HCT116 (cell line): ENCODE data around the gene NABP2. TPM values are rescaled to one million over a fixed set of nuclear protein-coding genes. Genes with fewer than 3 reads are reported as not detected.

Experiments
- ATAC-seq: fragments of 200-7000 bp; cut with Tn5 transposase; 2 replicates; pipeline ENCODE4 v1.9.1; 2020; ENCODE audit warnings: mild to moderate bottlenecking, moderate library complexity
- BruUV-seq: library from RNA; stranded (reverse); fragments of 400-500 nt; replicated peaks from 2 replicates; lab custom pipeline; 2021; lab: Mats Ljungman, UMichigan
- CTCF ChIA-PET: fragments of 300-600 bp; sonication (Branson Sonifier 250); formaldehyde crosslinking; loops from one replicate; lab custom pipeline; 2021; ENCODE audit warnings: antibody characterized with exemption; lab: Charles Lee
- POLR2A ChIA-PET: fragments of 300-600, 350-600 bp; sonication (Branson Sonifier 250); formaldehyde crosslinking; loops from one replicate; lab custom pipeline; 2021; ENCODE audit warnings: antibody characterized with exemption; lab: Charles Lee
- RAD21 ChIA-PET, 2 experiments: fragments of 300-600 bp; sonication (Branson Sonifier 250); formaldehyde crosslinking; loops; one replicate each; lab custom pipeline; 2023; ENCODE audit warnings: low total read pairs in 2 of 2; ENCODE audit not compliant: uncharacterized antibody in 2 of 2, unreplicated experiment in 2 of 2, low non-redundant PET in 1 of 2; lab: Charles Lee
- DNase-seq: peaks from one replicate; pipeline ENCODE4 v3.0.0-alpha.2; 2010; ENCODE audit warnings: low read depth, low spot score
- H2AFZ ChIP-seq: fragments of 200-600 bp; shearing (Covaris generic), sonication (generic); 2 replicates; pipeline ENCODE4 v1.6.1; 2017; ENCODE audit warnings: low read depth, mixed run types, mixed read lengths, antibody characterized with exemption, low read length; ENCODE audit not compliant: poor library complexity, severe bottlenecking
- H3K27ac ChIP-seq: 2 replicates; pipeline ENCODE4 v1.5.1; 2012; ENCODE audit warnings: low read depth, low read length
- H3K27me3 ChIP-seq: fragments of 200-600 bp; sonication (generic); 2 replicates; pipeline ENCODE4 v1.6.1; 2016; ENCODE audit warnings: mixed run types, low read length, mixed read lengths; ENCODE audit not compliant: insufficient read depth
- H3K36me3 ChIP-seq, 2 experiments: fragments of 200-500 bp in 1 of 2; fragments of 200-600 bp in 1 of 2; sonication (Bioruptor generic) in 1 of 2; sonication (generic) in 1 of 2; 2 replicates each; pipeline versions ENCODE4 v1.5.1 to v1.6.1; 2014 to 2016; ENCODE audit warnings: low read length in 2 of 2, inconsistent platforms in 1 of 2, mixed read lengths in 1 of 2, mixed run types in 1 of 2; ENCODE audit not compliant: insufficient read depth in 2 of 2, control insufficient read depth in 1 of 2
- H3K4me1 ChIP-seq, 2 experiments: fragments of 200-600 bp in 1 of 2; sonication (generic) in 1 of 2; 2 replicates each; pipeline versions ENCODE4 v1.5.1 to v1.6.1; 2012 to 2017; ENCODE audit warnings: low read length in 2 of 2, inconsistent platforms in 1 of 2, mild to moderate bottlenecking in 1 of 2, mixed read lengths in 1 of 2, mixed run types in 1 of 2, moderate library complexity in 1 of 2; ENCODE audit not compliant: insufficient read depth in 2 of 2, control insufficient read depth in 1 of 2
- H3K4me2 ChIP-seq: fragments of 200-600 bp; sonication (generic); 2 replicates; pipeline ENCODE4 v1.6.1; 2017; ENCODE audit warnings: mixed run types, low read length, mixed read lengths
- H3K4me3 ChIP-seq, 2 experiments: fragments of 200-600 bp in 1 of 2; sonication (generic) in 1 of 2; replicated peaks in 1 of 2; 2 replicates each; pipeline ENCODE4 v1.5.1; 2011 to 2016; ENCODE audit warnings: low read length in 2 of 2, control low read depth in 1 of 2, low read depth in 1 of 2, mild to moderate bottlenecking in 1 of 2, mixed read lengths in 1 of 2, mixed run types in 1 of 2
- H3K79me2 ChIP-seq: fragments of 200-600 bp; sonication (generic); 2 replicates; pipeline ENCODE4 v1.6.1; 2017; ENCODE audit warnings: mild to moderate bottlenecking, mixed run types, low read length, moderate library complexity, mixed read lengths; ENCODE audit not compliant: insufficient read depth
- H3K9ac ChIP-seq: fragments of 200-600 bp; sonication (generic); 2 replicates; pipeline ENCODE4 v1.6.1; 2016; ENCODE audit warnings: low read length, mixed read lengths
- H3K9me2 ChIP-seq: fragments of 200-600 bp; sonication (generic), shearing (Covaris generic); 2 replicates; pipeline ENCODE4 v1.6.1; 2017; ENCODE audit warnings: mixed run types, mild to moderate bottlenecking, moderate library complexity; ENCODE audit not compliant: insufficient read depth
- H3K9me3 ChIP-seq, 2 experiments: fragments of 200-500 bp in 1 of 2; fragments of 200-600 bp in 1 of 2; sonication (Bioruptor generic) in 1 of 2; sonication (generic) in 1 of 2; 2 replicates each; pipeline ENCODE4 v1.6.1; 2014 to 2017; ENCODE audit warnings: low read length in 2 of 2, mixed read lengths in 2 of 2, inconsistent platforms in 1 of 2, low read depth in 1 of 2, mild to moderate bottlenecking in 1 of 2, mixed run types in 1 of 2, moderate library complexity in 1 of 2; ENCODE audit not compliant: control insufficient read depth in 1 of 2, insufficient read depth in 1 of 2
- H4K20me1 ChIP-seq: fragments of 200-600 bp; sonication (generic), shearing (Covaris generic); 2 replicates; pipeline ENCODE4 v1.6.1; 2017; ENCODE audit warnings: mixed run types, mild to moderate bottlenecking, moderate library complexity; ENCODE audit not compliant: insufficient read depth
- CBX3 ChIP-seq: IDR thresholded peaks from 2 replicates; pipeline ENCODE4 v1.6.1; 2012; ENCODE audit warnings: low read depth
- EGR1 ChIP-seq: IDR thresholded peaks from 2 replicates; pipeline ENCODE4 v1.6.1; 2012; ENCODE audit warnings: low read depth
- ELF1 ChIP-seq: IDR thresholded peaks from 2 replicates; pipeline ENCODE4 v1.6.1; 2012; ENCODE audit warnings: low read depth, borderline replicate concordance
- EZH2phosphoT487 ChIP-seq: fragments of 200-600 bp; IDR thresholded peaks from 2 replicates; pipeline ENCODE4 v1.6.1; 2018; ENCODE audit warnings: antibody characterized with exemption, borderline replicate concordance
- FOSL1 ChIP-seq: IDR thresholded peaks from 2 replicates; pipeline ENCODE4 v1.6.1; 2012; ENCODE audit warnings: low read depth
- JUND ChIP-seq: IDR thresholded peaks from 2 replicates; pipeline ENCODE4 v1.6.1; 2012
- POLR2A ChIP-seq: IDR thresholded peaks from 2 replicates; pipeline ENCODE4 v1.7.0; 2011; ENCODE audit warnings: borderline replicate concordance; ENCODE audit not compliant: insufficient read depth, insufficient read length; ENCODE audit errors: extremely low read depth
- POLR2AphosphoS5 ChIP-seq: IDR thresholded peaks from 2 replicates; pipeline ENCODE4 v1.6.1; 2011; ENCODE audit warnings: mild to moderate bottlenecking, low read depth, low read length, moderate library complexity
- RAD21 ChIP-seq: IDR thresholded peaks from 2 replicates; pipeline ENCODE4 v1.6.1; 2012; ENCODE audit warnings: low read depth, mild to moderate bottlenecking
- SIN3A ChIP-seq: IDR thresholded peaks from 2 replicates; pipeline ENCODE4 v1.6.1; 2012; ENCODE audit warnings: low read depth
- SP1 ChIP-seq: IDR thresholded peaks from 2 replicates; pipeline ENCODE4 v1.6.1; 2012; ENCODE audit warnings: low read depth
- SRF ChIP-seq: IDR thresholded peaks from 2 replicates; pipeline ENCODE4 v1.6.1; 2012; ENCODE audit warnings: low read depth
- TCF7L2 ChIP-seq: IDR thresholded peaks from 2 replicates; pipeline ENCODE4 v1.7.0; 2011; ENCODE audit warnings: borderline replicate concordance, inconsistent platforms; ENCODE audit not compliant: insufficient read depth, insufficient read length; ENCODE audit errors: extremely low read depth
- YY1 ChIP-seq: IDR thresholded peaks from 2 replicates; pipeline ENCODE4 v1.6.1; 2011; ENCODE audit warnings: low read length, low read depth, moderate library complexity, mild to moderate bottlenecking; ENCODE audit not compliant: insufficient replicate concordance; ENCODE audit errors: extremely low read depth
- ZFX ChIP-seq: fragments of 450-650 bp; IDR thresholded peaks from 2 replicates; pipeline ENCODE4 v1.6.1; 2017
- ZNF274 ChIP-seq: fragments of 200-500 bp; sonication (Bioruptor generic); IDR thresholded peaks from 2 replicates; pipeline ENCODE4 v1.6.1; 2014; ENCODE audit warnings: mild to moderate bottlenecking, low read depth, low read length, inconsistent platforms
- intact Hi-C: fragments of 100-400 bp; cut with micrococcal nuclease; formaldehyde crosslinking; loops from 2 replicates; pipeline ENCODE4 v1.10.0; 2022
- total RNA-seq: library from RNA; stranded (reverse); gene quantifications from one replicate; pipeline ENCODE4 v1.2.1, GENCODE V29; 2021; ENCODE audit not compliant: unreplicated experiment
- TF ChIP-seq, protein P1 (sequence below): IDR thresholded peaks from 2 replicates; pipeline ENCODE4 v1.6.1; 2012
- TF ChIP-seq, protein P2 (sequence below): IDR thresholded peaks from 2 replicates; pipeline ENCODE4 v1.6.1; 2012; ENCODE audit warnings: low read depth
- TF ChIP-seq, protein P3 (sequence below): IDR thresholded peaks from 2 replicates; pipeline ENCODE4 v1.6.1; 2012
- TF ChIP-seq, protein P4 (sequence below), 3 experiments: fragments of 200-600 bp in 1 of 3; sonication (generic) in 1 of 3; IDR thresholded peaks in 2 of 3; conservative IDR thresholded peaks in 1 of 3; 2 replicates each; pipeline ENCODE4 v1.5.1; 2012 to 2017; ENCODE audit warnings: low read depth in 2 of 3, low read length in 2 of 3, antibody characterized with exemption in 1 of 3, borderline replicate concordance in 1 of 3, control low read depth in 1 of 3, mild to moderate bottlenecking in 1 of 3, mixed read lengths in 1 of 3, mixed run types in 1 of 3, moderate library complexity in 1 of 3; ENCODE audit not compliant: insufficient read depth in 1 of 3

The NABP2 gene
- total RNA-seq, 1 experiment from 2014 or later, result 52.9 TPM

DNA sequence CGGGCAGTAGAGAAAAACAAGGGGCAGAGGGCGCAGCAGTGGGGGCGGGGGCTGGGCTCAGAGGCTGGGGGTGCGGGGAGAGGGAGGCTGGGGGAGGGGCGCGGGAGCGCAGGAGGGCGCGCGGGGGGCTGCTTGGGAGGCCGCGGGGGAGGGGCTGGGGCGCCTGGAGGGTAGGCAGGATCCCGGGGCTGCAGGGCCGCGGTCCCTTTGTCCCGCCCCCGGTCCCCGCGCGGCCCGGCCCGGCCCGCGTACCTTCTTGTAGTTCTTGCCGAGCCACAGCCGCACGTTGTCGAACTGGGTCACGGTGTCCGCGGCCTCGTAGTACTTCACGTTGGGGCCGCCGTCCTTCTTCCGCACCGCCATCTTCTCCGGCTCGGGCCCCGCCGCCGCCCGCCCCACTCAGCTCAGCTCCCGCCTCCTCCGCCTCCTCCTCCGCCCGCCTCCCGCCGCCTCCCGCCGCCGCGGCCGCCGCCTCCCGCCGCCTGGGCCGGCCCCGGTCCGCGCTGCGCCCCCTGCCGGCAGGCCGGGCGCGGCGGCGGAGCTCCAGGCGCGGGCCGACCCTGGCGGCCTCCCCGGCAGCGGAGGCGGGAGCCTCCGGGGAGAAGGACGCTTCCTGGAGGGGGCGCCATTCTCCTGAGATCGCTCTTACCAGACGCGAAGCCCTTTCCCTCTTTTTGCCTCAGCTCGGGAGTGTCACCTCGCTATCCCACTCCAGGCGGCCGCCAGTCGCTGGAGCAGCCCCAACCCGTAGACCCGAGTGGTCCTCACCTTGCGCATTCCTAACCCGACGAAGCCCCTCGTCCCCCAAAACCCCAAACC, 34.8 kb upstream of the NABP2 start, which contains the start of gene SMARCC2:
Gene SMARCC2, minus strand, starts transcription at position 385 of the 819 bp plus-strand sequence. Its CDS starts 22 bp downstream, at position 363.
- H3K27ac ChIP-seq, result peak within 1 kb of the TSS; percentile 84
- H3K9ac ChIP-seq, result peak within 1 kb of the TSS; percentile 87
- H3K4me3 ChIP-seq, result peak within 1 kb of the TSS; percentile 86 to 88
- H3K36me3 ChIP-seq, result peaks cover 10 to 19% of the 10 kb centered on the region in 2 experiments; a peak in 3 of 4 replicates
- DNase-seq (peak; percentile 75), ATAC-seq (peak; percentile 85)
- peak within 1 kb of the TSS; percentile 90 for H3K4me2 ChIP-seq
- no peaks in the 10 kb centered on the region for H3K9me2 ChIP-seq
- no peaks in the 10 kb centered on the region for H3K9me3 ChIP-seq
- BruUV-seq, result no TSS peak
- ChIA-PET RAD21 (interaction anchor here (0.8 to 1.2 kb wide), 4 partner anchors 61 to 115 kb away, joined by 4 to 8 read pairs (median 6); partner anchors contain the start of genes ESYT1 (in 1 of the 2) and ZC3H10 (in 1 of the 2)), CTCF (interaction anchor here (0.6 to 3.3 kb wide), 26 partner anchors 8 to 460 kb away, joined by 3 to 29 read pairs (median 4); partner anchors contain the start of genes ANKRD52, CD63, COQ10A and ESYT1), POLR2A (interaction anchor here (0.5 to 2.7 kb wide), 13 partner anchors 12 to 456 kb away, joined by 3 to 17 read pairs (median 3); partner anchors contain the start of genes ATP5F1B, ESYT1, MYL6B and RNF41)
- H3K4me1 ChIP-seq, result peaks cover 17 to 27% of the 10 kb centered on the region in 2 experiments
- no peaks in the 10 kb centered on the region for H4K20me1 ChIP-seq
- H2AFZ ChIP-seq, result peak within 1 kb of the TSS; percentile 14
- intact Hi-C loops, result loop anchor here (1.0 kb wide), 2 partner anchors 70 to 142 kb away; no protein-coding TSS in a partner anchor
- H3K79me2 ChIP-seq, result peaks cover 37% of the 10 kb centered on the region
- H3K27me3 ChIP-seq, result no peaks in the 10 kb centered on the region
- TF ChIP-seq SP1 (no peak; the same call in 1 of the 2 replicates), TCF7L2 (no peak), POLR2AphosphoS5 (peak; percentile 69), CBX3 (no peak; the same call in 1 of the 2 replicates), SIN3A (no peak; the same call in 1 of the 2 replicates), RAD21 (peak; percentile 54; the same call in 1 of the 2 replicates), JUND (no peak), FOSL1 (no peak), EGR1 (peak; percentile 51; the same call in 1 of the 2 replicates), EZH2phosphoT487 (no peak), ZNF274 (no peak), SRF (no peak), ELF1 (no peak), ZFX (peak; percentile 52), YY1 (peak; percentile 52), POLR2A (no peak)
- TF ChIP-seq, protein P1, sequence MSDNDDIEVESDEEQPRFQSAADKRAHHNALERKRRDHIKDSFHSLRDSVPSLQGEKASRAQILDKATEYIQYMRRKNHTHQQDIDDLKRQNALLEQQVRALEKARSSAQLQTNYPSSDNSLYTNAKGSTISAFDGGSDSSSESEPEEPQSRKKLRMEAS, result no peak; the same call in 1 of the 2 replicates
- TF ChIP-seq, protein P2, sequence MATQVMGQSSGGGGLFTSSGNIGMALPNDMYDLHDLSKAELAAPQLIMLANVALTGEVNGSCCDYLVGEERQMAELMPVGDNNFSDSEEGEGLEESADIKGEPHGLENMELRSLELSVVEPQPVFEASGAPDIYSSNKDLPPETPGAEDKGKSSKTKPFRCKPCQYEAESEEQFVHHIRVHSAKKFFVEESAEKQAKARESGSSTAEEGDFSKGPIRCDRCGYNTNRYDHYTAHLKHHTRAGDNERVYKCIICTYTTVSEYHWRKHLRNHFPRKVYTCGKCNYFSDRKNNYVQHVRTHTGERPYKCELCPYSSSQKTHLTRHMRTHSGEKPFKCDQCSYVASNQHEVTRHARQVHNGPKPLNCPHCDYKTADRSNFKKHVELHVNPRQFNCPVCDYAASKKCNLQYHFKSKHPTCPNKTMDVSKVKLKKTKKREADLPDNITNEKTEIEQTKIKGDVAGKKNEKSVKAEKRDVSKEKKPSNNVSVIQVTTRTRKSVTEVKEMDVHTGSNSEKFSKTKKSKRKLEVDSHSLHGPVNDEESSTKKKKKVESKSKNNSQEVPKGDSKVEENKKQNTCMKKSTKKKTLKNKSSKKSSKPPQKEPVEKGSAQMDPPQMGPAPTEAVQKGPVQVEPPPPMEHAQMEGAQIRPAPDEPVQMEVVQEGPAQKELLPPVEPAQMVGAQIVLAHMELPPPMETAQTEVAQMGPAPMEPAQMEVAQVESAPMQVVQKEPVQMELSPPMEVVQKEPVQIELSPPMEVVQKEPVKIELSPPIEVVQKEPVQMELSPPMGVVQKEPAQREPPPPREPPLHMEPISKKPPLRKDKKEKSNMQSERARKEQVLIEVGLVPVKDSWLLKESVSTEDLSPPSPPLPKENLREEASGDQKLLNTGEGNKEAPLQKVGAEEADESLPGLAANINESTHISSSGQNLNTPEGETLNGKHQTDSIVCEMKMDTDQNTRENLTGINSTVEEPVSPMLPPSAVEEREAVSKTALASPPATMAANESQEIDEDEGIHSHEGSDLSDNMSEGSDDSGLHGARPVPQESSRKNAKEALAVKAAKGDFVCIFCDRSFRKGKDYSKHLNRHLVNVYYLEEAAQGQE, result no peak
- TF ChIP-seq, protein P3, sequence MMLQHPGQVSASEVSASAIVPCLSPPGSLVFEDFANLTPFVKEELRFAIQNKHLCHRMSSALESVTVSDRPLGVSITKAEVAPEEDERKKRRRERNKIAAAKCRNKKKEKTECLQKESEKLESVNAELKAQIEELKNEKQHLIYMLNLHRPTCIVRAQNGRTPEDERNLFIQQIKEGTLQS, result no peak
- TF ChIP-seq, protein P4, sequence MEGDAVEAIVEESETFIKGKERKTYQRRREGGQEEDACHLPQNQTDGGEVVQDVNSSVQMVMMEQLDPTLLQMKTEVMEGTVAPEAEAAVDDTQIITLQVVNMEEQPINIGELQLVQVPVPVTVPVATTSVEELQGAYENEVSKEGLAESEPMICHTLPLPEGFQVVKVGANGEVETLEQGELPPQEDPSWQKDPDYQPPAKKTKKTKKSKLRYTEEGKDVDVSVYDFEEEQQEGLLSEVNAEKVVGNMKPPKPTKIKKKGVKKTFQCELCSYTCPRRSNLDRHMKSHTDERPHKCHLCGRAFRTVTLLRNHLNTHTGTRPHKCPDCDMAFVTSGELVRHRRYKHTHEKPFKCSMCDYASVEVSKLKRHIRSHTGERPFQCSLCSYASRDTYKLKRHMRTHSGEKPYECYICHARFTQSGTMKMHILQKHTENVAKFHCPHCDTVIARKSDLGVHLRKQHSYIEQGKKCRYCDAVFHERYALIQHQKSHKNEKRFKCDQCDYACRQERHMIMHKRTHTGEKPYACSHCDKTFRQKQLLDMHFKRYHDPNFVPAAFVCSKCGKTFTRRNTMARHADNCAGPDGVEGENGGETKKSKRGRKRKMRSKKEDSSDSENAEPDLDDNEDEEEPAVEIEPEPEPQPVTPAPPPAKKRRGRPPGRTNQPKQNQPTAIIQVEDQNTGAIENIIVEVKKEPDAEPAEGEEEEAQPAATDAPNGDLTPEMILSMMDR (IDR thresholded peaks at IDR 0.05 in 2 of 3, conservative IDR thresholded peaks at IDR 0.05 in 1 of 3; ENCODE audit: borderline replicate concordance in 1 of 3, insufficient read depth in 1 of 3, low read depth in 2 of 3, low read length in 2 of 3), result peak; percentile 65 to 70 (median 65)
